Endodermal cell (in vitro differentiated cells): ENCODE data around the gene LIN7A. TPM values are rescaled to one million over a fixed set of nuclear protein-coding genes. Genes with fewer than 3 reads are reported as not detected.

ENCODE experiments used
- DNase-seq: peaks from one replicate; pipeline ENCODE4 v3.0.0-alpha.2; 2017
- H3K27ac ChIP-seq: 2 replicates; pipeline ENCODE4 v1.5.1; 2013; ENCODE audit warnings: mild to moderate bottlenecking, low read depth, low read length, moderate library complexity
- H3K27me3 ChIP-seq: 2 replicates; pipeline ENCODE4 v1.6.1; 2013; ENCODE audit warnings: mild to moderate bottlenecking, low read length, moderate library complexity; ENCODE audit not compliant: insufficient read depth, control insufficient read depth, poor library complexity, severe bottlenecking
- H3K36me3 ChIP-seq: 2 replicates; pipeline ENCODE4 v1.7.0; 2013; ENCODE audit warnings: mild to moderate bottlenecking, low read length, moderate library complexity; ENCODE audit not compliant: control insufficient read depth, insufficient read depth
- H3K4me1 ChIP-seq: one replicate; pipeline ENCODE4 v1.7.0; 2013; ENCODE audit warnings: low read length; ENCODE audit not compliant: control insufficient read depth, insufficient read depth
- H3K4me3 ChIP-seq: 2 replicates; pipeline ENCODE4 v1.5.1; 2013; ENCODE audit warnings: mild to moderate bottlenecking, low read length, moderate library complexity
- H3K9ac ChIP-seq: 2 replicates; pipeline ENCODE4 v1.6.1; 2013; ENCODE audit warnings: mild to moderate bottlenecking, low read length, moderate library complexity; ENCODE audit not compliant: poor library complexity, severe bottlenecking; ENCODE audit errors: extremely low read depth
- H3K9me3 ChIP-seq: 2 replicates; pipeline ENCODE4 v1.6.1; 2013; ENCODE audit warnings: mild to moderate bottlenecking, low read length, moderate library complexity; ENCODE audit not compliant: control insufficient read depth
- H3K27ac Mint-ChIP-seq: 2 replicates; pipeline ENCODE4 v1.8.0; 2020; ENCODE audit warnings: mixed read lengths
- H3K27me3 Mint-ChIP-seq: 2 replicates; pipeline ENCODE4 v1.8.0; 2021; ENCODE audit warnings: mild to moderate bottlenecking, mixed read lengths; ENCODE audit not compliant: insufficient read depth
- H3K36me3 Mint-ChIP-seq: 2 replicates; pipeline ENCODE4 v1.8.0; 2020; ENCODE audit warnings: low read depth, mixed read lengths
- H3K4me1 Mint-ChIP-seq: 2 replicates; pipeline ENCODE4 v1.8.0; 2020; ENCODE audit warnings: mixed read lengths
- H3K4me3 Mint-ChIP-seq: 2 replicates; pipeline ENCODE4 v1.8.0; 2020; ENCODE audit warnings: mild to moderate bottlenecking, moderate library complexity, mixed read lengths
- H3K9me3 Mint-ChIP-seq: 2 replicates; pipeline ENCODE4 v1.8.0; 2020; ENCODE audit warnings: mild to moderate bottlenecking, mixed read lengths
- CTCF ChIP-seq: fragments of 200-600 bp; sonication (generic); conservative IDR thresholded peaks from 2 replicates; pipeline ENCODE4 v1.5.0; 2021; ENCODE audit warnings: antibody characterized with exemption, mild to moderate bottlenecking
- WGBS, 2 experiments: methylation state at CpG; one replicate each; pipeline versions ENCODE4 v1.1.5 to v1.1.7; 2013; ENCODE audit warnings: missing lambda C conversion rate in 2 of 2, mixed read lengths in 1 of 2; ENCODE audit not compliant: insufficient coverage in 1 of 2, insufficient read length in 1 of 2; 5-methylcytosine and 5-hydroxymethylcytosine counted together
- total RNA-seq, 2 donors: library from RNA; stranded (reverse); fragmentation: NEBNext Ultra II Directional in 1 of 2; extraction: Animal tissue kit (Norgen Biotek cat#: 25700) in 1 of 2; gene quantifications; 2 replicates in 1 of 2; 3 replicates in 1 of 2; pipeline ENCODE4 v1.2.1, GENCODE V29; 2021

The LIN7A gene
- total RNA-seq, 2 donors from 2014 or later = 19.3 to 27.2 TPM

DNA sequence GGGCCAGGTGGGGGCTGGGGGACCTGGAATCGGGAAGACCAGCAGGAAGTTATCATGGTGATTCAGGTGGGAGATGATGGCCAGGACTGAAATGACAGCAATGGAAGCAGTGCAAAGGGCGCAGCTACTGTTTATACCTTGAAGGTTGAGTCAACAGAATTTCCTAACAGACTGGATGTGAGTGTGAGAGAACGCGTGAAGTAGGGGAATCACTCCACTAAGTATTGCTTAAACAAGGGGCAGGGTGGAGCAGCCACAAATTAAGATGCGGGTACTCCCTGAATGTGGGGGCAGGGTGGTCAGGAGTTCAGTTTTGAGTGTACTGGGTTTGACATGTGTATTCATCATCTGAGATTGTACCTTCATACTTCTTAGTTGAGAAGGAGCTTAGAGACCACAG lies 175.9 kb downstream of the LIN7A start:
- DNase-seq = no peak
- Mint-ChIP-seq H3K27ac (no peak overlapping the region), H3K27me3 (no peaks in the 10 kb centered on the region), H3K36me3 (no peaks in the 10 kb centered on the region), H3K9me3 (no peaks in the 10 kb centered on the region), H3K4me1 (peaks cover 20% of the 10 kb centered on the region), H3K4me3 (no peak overlapping the region)
- H3K9me3 ChIP-seq = no peaks in the 10 kb centered on the region
- no peaks in the 10 kb centered on the region for H3K36me3 ChIP-seq
- H3K9ac ChIP-seq = no peak overlapping the region
- no peaks in the 10 kb centered on the region for H3K4me1 ChIP-seq
- H3K4me3 ChIP-seq = no peak overlapping the region
- TF ChIP-seq CTCF = no peak
- 89 to 94% methylated on average over 4 to 5 of the region's 5 CpGs for WGBS, 2 experiments
- H3K27ac ChIP-seq = no peak overlapping the region
- no peaks in the 10 kb centered on the region for H3K27me3 ChIP-seq

DNA sequence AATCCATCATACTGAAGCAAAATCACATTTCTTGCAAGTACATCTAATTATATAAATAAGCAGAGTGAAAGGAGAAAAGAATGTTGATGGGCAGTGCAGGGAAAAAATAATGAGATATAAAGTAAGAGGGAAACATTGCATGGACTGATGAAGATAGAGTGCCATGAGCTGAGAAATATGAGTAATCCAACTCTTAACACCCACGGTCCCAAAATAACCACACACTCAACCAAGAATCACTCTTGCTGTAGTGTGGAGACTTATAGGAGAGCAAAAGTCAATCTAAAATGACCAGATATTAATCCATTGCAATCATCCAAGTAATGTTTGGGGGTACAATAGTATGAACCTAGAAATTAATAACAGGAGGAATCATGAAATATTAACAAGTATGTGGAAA lies 180.9 kb downstream of the LIN7A start:
- H3K27me3 Mint-ChIP-seq = no peaks in the 10 kb centered on the region
- peaks cover 5% of the 10 kb centered on the region for H3K4me1 Mint-ChIP-seq
- no peak for DNase-seq
- no peak overlapping the region for H3K9ac ChIP-seq
- H3K27ac Mint-ChIP-seq = no peak overlapping the region
- H3K36me3 ChIP-seq = no peaks in the 10 kb centered on the region
- peaks cover 1% of the 10 kb centered on the region for H3K36me3 Mint-ChIP-seq
- H3K4me3 Mint-ChIP-seq = no peak overlapping the region
- no peaks in the 10 kb centered on the region for H3K27me3 ChIP-seq
- H3K4me1 ChIP-seq = no peaks in the 10 kb centered on the region
- H3K4me3 ChIP-seq = no peak overlapping the region
- no peaks in the 10 kb centered on the region for H3K9me3 Mint-ChIP-seq
- no peaks in the 10 kb centered on the region for H3K9me3 ChIP-seq
- H3K27ac ChIP-seq = no peak overlapping the region
- no peak for TF ChIP-seq CTCF
- no CpG with 5 or more reads among the region's 1 CpG for WGBS, 2 experiments

DNA sequence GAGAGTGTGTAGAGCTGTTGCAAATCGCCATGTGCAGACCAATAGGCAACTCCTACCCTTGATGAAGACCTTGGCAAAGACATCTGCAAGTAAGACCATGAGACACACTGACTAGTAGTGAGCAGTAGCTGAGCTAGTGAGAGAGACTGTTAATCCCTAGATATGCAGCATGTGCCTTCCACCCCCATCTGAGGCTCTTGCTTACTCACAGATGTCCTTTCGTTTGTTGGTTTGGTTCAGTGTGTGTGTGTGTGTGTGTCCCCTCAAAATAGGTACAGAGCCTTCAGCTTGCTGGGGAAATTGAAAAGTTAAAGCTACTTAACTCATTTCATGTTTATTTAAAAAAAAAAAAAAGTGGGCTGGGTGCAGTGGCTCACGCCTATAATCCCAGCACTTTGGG lies 183.5 kb downstream of the LIN7A start:
- no peak for TF ChIP-seq CTCF
- peaks cover 4% of the 10 kb centered on the region for H3K36me3 Mint-ChIP-seq
- H3K9ac ChIP-seq = no peak overlapping the region
- no peaks in the 10 kb centered on the region for H3K36me3 ChIP-seq
- no peaks in the 10 kb centered on the region for H3K9me3 ChIP-seq
- no peak overlapping the region for H3K27ac Mint-ChIP-seq
- H3K4me1 ChIP-seq = no peaks in the 10 kb centered on the region
- no peak overlapping the region for H3K4me3 ChIP-seq
- H3K27ac ChIP-seq = no peak overlapping the region
- WGBS, 2 experiments = 80 to 87% methylated on average over 1 of the region's 3 CpGs
- no peaks in the 10 kb centered on the region for H3K27me3 ChIP-seq
- H3K4me1 Mint-ChIP-seq = no peaks in the 10 kb centered on the region
- no peak overlapping the region for H3K4me3 Mint-ChIP-seq
- H3K9me3 Mint-ChIP-seq = no peaks in the 10 kb centered on the region
- H3K27me3 Mint-ChIP-seq = no peaks in the 10 kb centered on the region
- DNase-seq = no peak
